Fibroblast of gingiva (primary cell): ENCODE measurements around the gene EHD2.
A peak's percentile ranks its signal among the peaks of the same experiment; 100 is the strongest.
"Not testable (repeated sequence)": the region's sequence is repeated elsewhere in the genome, so short reads cannot be mapped to it uniquely, and the experiment has no call there.

Experiments
- DNase-seq: peaks from one replicate; pipeline ENCODE4 v3.0.0-alpha.2; 2011; ENCODE audit warnings: low read depth

EHD2 gene

DNA sequence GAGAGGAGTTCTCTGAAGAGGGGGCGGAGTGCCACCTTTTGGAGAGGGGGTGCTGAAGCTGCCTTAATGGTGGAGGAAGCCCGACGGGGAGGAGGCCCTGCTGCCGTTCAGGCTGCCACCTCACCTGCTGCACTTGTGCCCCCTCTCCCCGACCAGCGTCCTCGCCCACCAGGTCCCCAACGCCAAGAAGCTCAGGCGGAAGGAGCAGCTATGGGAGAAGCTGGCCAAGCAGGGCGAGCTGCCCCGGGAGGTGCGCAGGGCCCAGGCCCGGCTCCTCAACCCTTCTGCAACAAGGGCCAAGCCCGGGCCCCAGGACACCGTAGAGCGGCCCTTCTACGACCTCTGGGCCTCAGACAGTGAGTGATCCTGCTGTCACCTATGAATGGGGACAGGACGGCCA is 37.5 kb downstream of the EHD2 start:
- DNase-seq = no peak

- DNase-seq = no peak
Measured at GRCh38 chr19:47752440-47753211, 39.4 kb downstream of the EHD2 start.

GRCh38 chr19:47754206-47755064 is 41.2 kb downstream of the EHD2 start:
- DNase-seq = no peak

- DNase-seq = no peak
Measured at GRCh38 chr19:47755065-47755761, 42.0 kb downstream of the EHD2 start.

GRCh38 chr19:47755762-47756626 is 42.8 kb downstream of the EHD2 start:
- DNase-seq = no peak

- DNase-seq = no peak
Measured at GRCh38 chr19:47756627-47756929, 43.4 kb downstream of the EHD2 start.

DNA sequence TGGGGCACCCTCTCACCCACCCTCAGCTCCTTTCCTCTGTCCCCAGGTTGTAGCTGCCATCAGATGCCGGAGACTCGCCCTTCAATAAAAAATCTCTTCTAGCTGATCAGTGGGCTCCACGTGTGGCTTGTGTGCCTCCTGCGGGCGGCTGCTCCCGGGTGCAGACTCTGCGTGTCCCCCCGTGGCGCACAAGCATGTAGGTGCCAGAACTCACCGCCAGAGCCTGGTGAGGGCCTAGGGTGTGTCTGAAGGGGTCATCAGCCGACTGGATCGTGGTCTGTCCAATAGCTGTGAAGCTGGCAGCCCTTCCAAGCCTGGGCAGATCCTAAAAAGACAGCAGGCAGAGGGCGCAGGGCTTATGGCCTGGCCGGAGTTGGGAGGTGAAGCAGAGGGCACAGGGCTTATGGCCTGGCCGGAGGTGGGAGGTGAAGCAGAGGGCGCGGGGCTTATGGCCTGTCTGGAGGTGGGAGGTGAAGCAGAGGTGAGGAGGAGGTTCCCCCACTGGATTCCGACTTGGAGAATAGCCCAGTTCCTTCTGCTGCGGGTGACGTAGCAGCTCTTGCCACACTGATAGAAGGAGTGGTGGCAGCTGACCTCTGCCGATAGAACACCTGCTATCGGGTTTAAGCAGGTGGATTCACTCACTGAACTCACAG is 43.9 kb downstream of the EHD2 start:
- DNase-seq = no peak

GRCh38 chr19:47757617-47758442 is 44.6 kb downstream of the EHD2 start:
- DNase-seq = no peak

DNA sequence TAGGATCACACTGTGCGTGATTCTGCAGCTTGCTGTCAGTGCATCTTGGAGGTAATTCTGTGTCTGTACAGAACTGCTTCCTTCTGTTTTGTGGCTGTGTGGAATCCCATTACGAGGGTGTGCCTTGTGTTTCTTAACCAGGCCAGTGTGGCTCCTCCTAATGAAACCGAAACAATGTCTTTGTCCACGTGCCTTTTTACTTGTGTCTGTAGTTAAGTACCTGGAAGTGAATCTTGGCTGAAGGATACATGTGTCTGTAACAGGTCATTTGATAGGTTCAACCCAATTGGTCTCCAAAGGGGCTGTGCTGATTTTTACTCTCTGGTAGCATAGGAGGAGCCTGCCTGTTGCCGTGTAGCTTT is 45.2 kb downstream of the EHD2 start:
- no peak for DNase-seq

GRCh38 chr19:47760632-47760999 is 47.4 kb downstream of the EHD2 start:
- no peak for DNase-seq

- DNase-seq = no peak
Measured at GRCh38 chr19:47761566-47761965, 48.3 kb downstream of the EHD2 start.

DNA sequence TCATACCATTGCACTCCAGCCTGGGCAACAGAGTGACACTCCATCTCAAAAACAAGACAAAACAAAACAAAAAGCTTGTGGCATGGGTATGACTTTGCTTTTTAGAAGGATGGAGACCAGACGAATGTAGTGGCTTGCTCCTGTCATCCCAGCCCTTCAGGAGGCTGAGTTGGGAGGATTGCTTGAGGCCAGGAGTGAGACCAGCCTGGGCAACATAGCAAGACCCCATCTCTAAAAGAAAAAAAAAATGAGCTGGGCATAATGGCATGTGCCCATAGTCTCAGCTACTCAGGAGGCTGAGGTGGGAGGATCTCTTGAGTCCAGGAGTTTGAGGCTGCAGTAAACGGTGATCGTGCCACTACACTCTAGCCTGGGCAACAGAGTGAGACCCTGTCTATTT is 48.9 kb downstream of the EHD2 start:
- DNase-seq = no peak

GRCh38 chr19:47762615-47763308 is 49.5 kb downstream of the EHD2 start:
- peak; percentile 34 for DNase-seq

DNA sequence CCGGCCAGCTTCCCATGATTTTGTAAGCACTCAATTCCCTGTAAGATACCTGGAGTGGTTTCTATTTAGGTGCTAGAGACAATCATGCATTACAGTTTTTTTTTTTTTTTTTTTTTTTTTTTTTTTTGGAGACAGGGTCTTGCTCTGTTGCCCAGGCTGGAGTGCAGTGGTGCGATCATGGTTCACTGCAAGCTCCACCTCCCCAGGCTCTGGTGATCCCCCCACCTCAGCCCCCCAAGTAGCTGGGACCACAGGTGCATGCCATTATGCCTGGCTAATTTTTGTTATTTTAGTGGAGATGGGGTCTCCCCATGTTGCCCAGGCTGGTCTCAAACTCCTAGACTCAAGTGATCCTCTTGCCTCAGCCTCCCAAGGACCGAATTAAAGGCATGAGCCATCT is 51.5 kb downstream of the EHD2 start:
- not testable (repeated sequence) for DNase-seq

DNA sequence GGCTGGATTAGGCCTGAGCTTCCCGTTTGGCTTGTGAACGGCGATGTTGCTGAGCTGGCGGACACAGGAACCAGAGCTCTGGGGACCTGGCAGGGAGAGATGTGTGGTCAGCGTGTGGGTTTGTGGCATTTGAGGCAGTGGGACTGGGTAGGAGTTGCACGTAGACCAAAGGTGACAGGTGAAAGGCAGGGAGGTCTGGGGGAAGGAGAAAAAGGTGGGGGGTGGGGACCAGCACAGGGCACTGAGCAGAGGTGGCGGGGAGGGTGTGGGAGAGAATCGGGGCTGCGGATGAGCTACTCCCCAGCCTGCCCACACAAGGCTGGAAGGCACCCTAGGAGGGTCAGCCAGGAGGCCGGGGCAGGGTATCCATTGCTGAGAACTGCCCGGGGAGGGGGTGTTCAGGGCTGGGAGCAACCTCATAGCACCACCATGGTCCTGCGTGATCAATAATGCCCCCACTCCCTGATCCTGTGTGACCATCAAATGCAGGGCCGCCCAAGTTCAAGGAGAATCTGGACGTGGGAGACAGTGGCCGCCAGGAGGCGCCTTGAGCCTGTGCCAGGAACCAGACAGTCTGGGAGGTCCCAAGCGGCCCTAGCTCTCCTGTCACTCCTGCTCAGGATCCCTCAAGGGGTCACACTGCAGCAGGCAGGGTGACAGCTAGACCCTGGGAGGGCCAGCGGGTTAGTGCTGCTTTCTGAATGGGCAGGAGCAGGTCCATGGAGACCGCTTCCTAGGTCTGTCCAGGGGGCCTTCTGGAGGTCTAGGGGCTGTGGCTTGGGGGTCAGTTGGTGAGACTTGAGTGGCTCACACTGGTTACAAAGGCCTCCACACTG is 52.5 kb downstream of the EHD2 start:
- DNase-seq = peak; percentile 32

DNA sequence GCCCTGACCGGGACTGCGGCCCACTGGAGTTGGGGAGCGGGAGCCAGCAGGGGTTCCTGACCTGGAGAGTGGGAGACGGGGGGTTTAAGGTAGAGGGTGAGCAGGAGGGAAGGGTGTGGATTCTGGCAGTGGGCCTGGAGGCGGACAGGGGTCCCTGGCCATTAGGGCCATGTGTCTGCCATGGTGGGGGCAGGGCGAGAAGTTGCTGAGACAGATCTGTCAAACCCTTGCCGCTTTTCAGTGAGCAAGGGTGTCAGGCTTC is 53.1 kb downstream of the EHD2 start:
- DNase-seq = no peak

DNA sequence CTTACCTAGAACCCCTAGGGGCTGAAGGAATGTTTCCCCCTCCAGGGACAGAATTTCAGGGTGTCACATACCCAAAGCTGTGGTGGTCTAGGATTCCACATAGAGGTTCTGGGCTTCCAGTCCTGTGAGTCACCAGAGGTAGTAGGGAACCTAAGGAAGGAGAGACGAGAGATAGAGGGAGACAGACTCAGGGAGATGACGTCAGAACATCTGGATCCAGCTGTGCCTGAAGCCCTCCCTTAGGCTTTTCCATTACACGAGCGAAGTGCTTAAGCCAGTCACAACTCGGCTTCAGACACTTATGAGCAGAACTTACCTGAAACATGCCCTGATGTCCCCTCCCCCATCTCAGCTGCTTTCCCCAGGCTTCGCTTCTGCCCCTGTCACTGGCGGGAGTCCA is 53.4 kb downstream of the EHD2 start:
- no peak for DNase-seq

DNA sequence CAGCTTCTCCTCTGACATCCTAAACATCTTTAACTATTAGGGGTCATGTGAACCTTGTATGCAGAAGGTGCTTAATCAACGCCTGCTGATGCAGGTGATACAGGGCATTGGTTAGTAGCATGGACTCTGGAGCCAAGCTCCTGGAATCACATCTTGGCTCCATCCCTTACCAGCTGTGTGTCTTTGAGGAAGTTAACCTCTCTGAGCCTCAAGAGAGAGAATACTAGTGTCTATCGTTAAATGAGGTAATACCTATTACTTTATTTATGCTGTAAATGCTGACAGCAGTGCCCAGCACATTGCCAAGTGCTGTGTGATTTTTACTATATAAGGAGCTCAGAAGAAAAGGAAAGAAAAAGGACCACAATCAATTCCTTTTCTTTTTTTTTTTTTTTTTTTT is 54.1 kb downstream of the EHD2 start:
- DNase-seq = no peak

GRCh38 chr19:47768604-47769003 is 55.4 kb downstream of the EHD2 start:
- no peak for DNase-seq
